Right lobe of liver (tissue), 6 donors: ENCODE data around the gene KLHL1. TPM values are rescaled to one million over a fixed set of nuclear protein-coding genes. Genes with fewer than 3 reads are reported as not detected.

Source experiments
- ATAC-seq, 4 donors: fragments of 200-7000 bp; cut with Tn5 transposase; one replicate each; pipeline ENCODE4 v1.9.1; 2020; ENCODE audit warnings: mild to moderate bottlenecking in 4 of 4, moderate library complexity in 4 of 4
- DNase-seq, 3 donors: peaks; one replicate each; pipeline ENCODE4 v3.0.0-alpha.2; 2020
- H3K27ac ChIP-seq, 3 donors: fragments of 200-600 bp; one replicate each; pipeline ENCODE4 v1.8.0; 2022
- H3K27me3 ChIP-seq, 2 donors: fragments of 200-600 bp; one replicate each; pipeline ENCODE4 v1.8.0; 2022
- H3K36me3 ChIP-seq, 4 donors: fragments of 200-600 bp; sonication (generic) in 1 of 4; one replicate each; pipeline versions ENCODE4 v1.5.1 to v1.8.0; 2017 to 2022; ENCODE audit warnings: control low read depth in 1 of 4
- H3K4me1 ChIP-seq, 4 donors: fragments of 200-600 bp; sonication (generic) in 1 of 4; one replicate each; pipeline versions ENCODE4 v1.5.1 to v1.8.0; 2017 to 2022; ENCODE audit warnings: control low read depth in 1 of 4
- H3K4me3 ChIP-seq, 3 donors: fragments of 200-600 bp; one replicate each; pipeline ENCODE4 v1.8.0; 2022
- H3K9me3 ChIP-seq, 4 donors: fragments of 200-600 bp; sonication (generic) in 1 of 4; one replicate each; pipeline versions ENCODE4 v1.5.1 to v1.8.0; 2017 to 2022; ENCODE audit warnings: control low read depth in 1 of 4
- CTCF ChIP-seq, 4 donors: fragments of 200-600 bp in 3 of 4; fragments of 450-650 bp in 1 of 4; IDR thresholded peaks; one replicate each; pipeline versions ENCODE4 v1.5.1 to v1.8.0; 2016 to 2022; ENCODE audit warnings: antibody characterized with exemption in 4 of 4, mild to moderate bottlenecking in 2 of 4
- POLR2A ChIP-seq: fragments of 450-650 bp; IDR thresholded peaks from one replicate; pipeline ENCODE4 v1.6.1; 2017; ENCODE audit warnings: antibody characterized with exemption, mild to moderate bottlenecking
- WGBS: methylation state at CpG from one replicate; pipeline ENCODE4 v1.1.6; 2018; ENCODE audit warnings: low coverage, low lambda C conversion rate; ENCODE audit not compliant: insufficient coverage; ENCODE audit errors: missing lambda C conversion rate; 5-methylcytosine and 5-hydroxymethylcytosine counted together
- intact Hi-C, 2 donors: fragments of 100-400 bp; cut with DNase I; formaldehyde crosslinking; loops; one replicate each; pipeline versions ENCODE4 v1.11.2 to v1.14.1; 2022
- total RNA-seq, 6 experiments: library from RNA; depleted of rRNA in 2 of 6; stranded (reverse); fragments of >200 nt in 2 of 6; fragmentation: NEBNext Ultra II Directional in 3 of 6; extraction: Animal tissue kit (Norgen Biotek cat#: 25700) in 3 of 6; gene quantifications; one replicate each; pipeline versions ENCODE4 v1.1.0 to v1.2.4, GENCODE V29; 2016 to 2023
- donor health status: DM: no; HTN: yes; CAD: no.
- donor health status: DM: no; HTN: no; CAD: no.
- donor health status: DM: no; HTN: no; CAD: no.
- donor health status: DM: no; HTN: yes; CAD: no.
- donor health status: DM: no; HTN: yes; CAD: no.

The KLHL1 gene
- total RNA-seq, 6 experiments from 2014 or later = not detected

- TF ChIP-seq CTCF (IDR thresholded peaks at IDR 0.05) (no peak), POLR2A (no peak)
- H3K27me3 ChIP-seq = no peaks in the 10 kb centered on the region
- ATAC-seq = no peak
- no peak overlapping the region for H3K4me3 ChIP-seq
- no peak overlapping the region for H3K27ac ChIP-seq
- H3K36me3 ChIP-seq = no peaks in the 10 kb centered on the region
- no peak for DNase-seq
- no peaks in the 10 kb centered on the region for H3K9me3 ChIP-seq
- intact Hi-C loops = no loop called here
- no peaks in the 10 kb centered on the region for H3K4me1 ChIP-seq
Observed at GRCh38 chr13:70014337-70014736, 93.9 kb downstream of the KLHL1 start.

GRCh38 chr13:69999875-70000274 lies 108.4 kb downstream of the KLHL1 start:
- ATAC-seq = peak in 1 of 4 donors; percentile 58

GRCh38 chr13:69997061-69997460 lies 111.2 kb downstream of the KLHL1 start:
- Histone ChIP-seq H3K27ac (no peak overlapping the region), H3K36me3 (no peaks in the 10 kb centered on the region), H3K4me3 (no peak overlapping the region), H3K4me1 (peaks cover 0 to 3% (median 0%) of the 10 kb centered on the region in 4 donors), H3K27me3 (peaks cover 0 to 3% of the 10 kb centered on the region in 2 donors), H3K9me3 (no peaks in the 10 kb centered on the region)
- WGBS = 77% methylated on average over 3 of the region's 4 CpGs
- intact Hi-C loops = no loop called here
- DNase-seq (no peak), ATAC-seq (no peak)
- TF ChIP-seq CTCF (IDR thresholded peaks at IDR 0.05) (no peak), POLR2A (no peak)

More at GRCh38 chr13:69999875-70000274, 108.4 kb downstream of the KLHL1 start:
- peaks cover 0 to 3% (median 0%) of the 10 kb centered on the region in 4 donors for H3K4me1 ChIP-seq
- intact Hi-C loops = no loop called here
- no peaks in the 10 kb centered on the region for H3K36me3 ChIP-seq
- no peak overlapping the region for H3K4me3 ChIP-seq
- no peak overlapping the region for H3K27ac ChIP-seq
- no peak for TF ChIP-seq CTCF (IDR thresholded peaks at IDR 0.05)
- TF ChIP-seq POLR2A = no peak
- H3K9me3 ChIP-seq = no peaks in the 10 kb centered on the region
- WGBS = 37% methylated on average over 2 of the region's 2 CpGs
- DNase-seq = no peak
- peaks cover 0 to 3% of the 10 kb centered on the region in 2 donors for H3K27me3 ChIP-seq

- Histone ChIP-seq H3K4me1 (no peaks in the 10 kb centered on the region), H3K27ac (no peak overlapping the region), H3K36me3 (no peaks in the 10 kb centered on the region), H3K9me3 (no peaks in the 10 kb centered on the region), H3K4me3 (no peak overlapping the region), H3K27me3 (no peaks in the 10 kb centered on the region)
- TF ChIP-seq POLR2A (no peak), CTCF (IDR thresholded peaks at IDR 0.05) (no peak)
- no peak for ATAC-seq
- intact Hi-C loops = no loop called here
- DNase-seq = no peak
Observed at GRCh38 chr13:69980799-69981198, 127.5 kb downstream of the KLHL1 start.

- no peaks in the 10 kb centered on the region for H3K9me3 ChIP-seq
- no peak overlapping the region for H3K27ac ChIP-seq
- H3K4me1 ChIP-seq = no peaks in the 10 kb centered on the region
- intact Hi-C loops = no loop called here
- no peaks in the 10 kb centered on the region for H3K36me3 ChIP-seq
- TF ChIP-seq CTCF (IDR thresholded peaks at IDR 0.05) (no peak), POLR2A (no peak)
- DNase-seq = no peak
- WGBS = 47% methylated on average over 2 of the region's 2 CpGs
- ATAC-seq = no peak
- H3K27me3 ChIP-seq = no peaks in the 10 kb centered on the region
- H3K4me3 ChIP-seq = no peak overlapping the region
Observed at GRCh38 chr13:69975496-69975895, 132.8 kb downstream of the KLHL1 start.
